ENCODE data around the gene NRTN. TPM values are rescaled to one million over a fixed set of nuclear protein-coding genes. Genes with fewer than 3 reads are reported as not detected.

NRTN gene
- total and polyA plus RNA-seq, 12 donors: 4.5 to 26.8 (median 8.9) TPM

- peak overlapping the region in 1 of 4 donors; percentile 34 for H3K4me3 ChIP-seq
- peak overlapping the region in 3 of 5 donors; percentile 18 to 27 (median 19) for H3K27ac ChIP-seq
- intact Hi-C loops (cut with DNase I): loop anchor here in 1 of 2 donors (10.0 kb wide), 1 partner anchor 211 kb away; no protein-coding TSS in a partner anchor
- H3K36me3 ChIP-seq (replicated peaks in 1 of 2): no peaks in the 10 kb centered on the region
- no peaks in the 10 kb centered on the region for H3K27me3 ChIP-seq
- 5 to 11% (median 5%) methylated on average over 3 to 8 of the region's 8 CpGs for WGBS, 4 donors
- DNase-seq: peak in 1 of 7 donors; percentile 10
- TF ChIP-seq CTCF (IDR thresholded peaks at IDR 0.05): no peak
- TF ChIP-seq POLR2A (IDR thresholded peaks at IDR 0.05): no peak
- peaks cover 37 to 42% of the 10 kb centered on the region in 2 donors for H3K4me1 ChIP-seq (replicated peaks in 1 of 2)
- H3K9me3 ChIP-seq (replicated peaks in 1 of 3): no peaks in the 10 kb centered on the region
These were observed 1.5 kb upstream of the NRTN start for GRCh38 chr19:5803441-5803751.

GRCh38 chr19:5803752-5804515 is 933 bp upstream of the NRTN start:
- peaks cover 33 to 40% of the 10 kb centered on the region in 2 donors for H3K4me1 ChIP-seq (replicated peaks in 1 of 2)
- peak overlapping the region in 3 of 5 donors; percentile 18 to 27 (median 19) for H3K27ac ChIP-seq
- H3K27me3 ChIP-seq: no peaks in the 10 kb centered on the region
- H3K9me3 ChIP-seq (replicated peaks in 1 of 3): no peaks in the 10 kb centered on the region
- no peak for TF ChIP-seq POLR2A (IDR thresholded peaks at IDR 0.05)
- peak; percentile 85 to 98 (median 90) for TF ChIP-seq CTCF (IDR thresholded peaks at IDR 0.05)
- no peaks in the 10 kb centered on the region for H3K36me3 ChIP-seq (replicated peaks in 1 of 2)
- H3K4me3 ChIP-seq: peak overlapping the region in 1 of 4 donors; percentile 34
- 0 to 1% (median 1%) methylated on average over 5 to 54 of the region's 54 CpGs for WGBS, 4 donors
- DNase-seq: peak; percentile 91 to 93 (median 92)
- intact Hi-C loops (cut with DNase I): loop anchor here in 1 of 2 donors (2.0 to 10.0 kb wide), 2 partner anchors 89 to 211 kb away; no protein-coding TSS in a partner anchor

- Histone ChIP-seq H3K36me3 (replicated peaks in 1 of 2) (no peaks in the 10 kb centered on the region), H3K4me1 (replicated peaks in 1 of 2) (peaks cover 21 to 23% of the 10 kb centered on the region in 2 donors), H3K4me3 (peak overlapping the region in 2 of 4 donors; percentile 16 to 53), H3K27me3 (no peaks in the 10 kb centered on the region), H3K9me3 (replicated peaks in 1 of 3) (no peaks in the 10 kb centered on the region), H3K27ac (peak overlapping the region in 3 of 5 donors; percentile 9 to 75 (median 72))
- TF ChIP-seq CTCF (IDR thresholded peaks at IDR 0.05): peak; percentile 73 to 83 (median 76)
- TF ChIP-seq POLR2A (IDR thresholded peaks at IDR 0.05): peak in 1 of 2 donors; percentile 36
- WGBS, 4 donors: 0 to 2% (median 1%) methylated on average over 17 to 46 of the region's 46 CpGs
- DNase-seq: peak; percentile 75 to 86 (median 83)
- intact Hi-C loops (cut with DNase I): loop anchor here (2.0 to 10.0 kb wide), 4 partner anchors 87 to 217 kb away; no protein-coding TSS in a partner anchor
These were observed 730 bp downstream of the NRTN start for GRCh38 chr19:5805462-5806132.

- no peaks in the 10 kb centered on the region for H3K27me3 ChIP-seq
- WGBS, 4 donors: 26 to 36% (median 30%) methylated on average over 3 to 6 of the region's 6 CpGs
- peaks cover 16 to 18% of the 10 kb centered on the region in 2 donors for H3K4me1 ChIP-seq (replicated peaks in 1 of 2)
- no peak for TF ChIP-seq POLR2A (IDR thresholded peaks at IDR 0.05)
- TF ChIP-seq CTCF (IDR thresholded peaks at IDR 0.05): peak in 2 of 6 experiments; percentile 0 to 12
- no peaks in the 10 kb centered on the region for H3K36me3 ChIP-seq (replicated peaks in 1 of 2)
- intact Hi-C loops (cut with DNase I): loop anchor here (5.0 to 10.0 kb wide), 3 partner anchors 86 to 216 kb away; no protein-coding TSS in a partner anchor
- H3K9me3 ChIP-seq (replicated peaks in 1 of 3): no peaks in the 10 kb centered on the region
- H3K27ac ChIP-seq: peak overlapping the region in 1 of 5 donors; percentile 72
- DNase-seq: no peak
- no peak overlapping the region for H3K4me3 ChIP-seq
These were observed 1.2 kb downstream of the NRTN start for GRCh38 chr19:5806133-5806489.

Data from adrenal gland (tissue), 12 donors.